ENCODE results near the gene AURKB.

The AURKB gene

DNA sequence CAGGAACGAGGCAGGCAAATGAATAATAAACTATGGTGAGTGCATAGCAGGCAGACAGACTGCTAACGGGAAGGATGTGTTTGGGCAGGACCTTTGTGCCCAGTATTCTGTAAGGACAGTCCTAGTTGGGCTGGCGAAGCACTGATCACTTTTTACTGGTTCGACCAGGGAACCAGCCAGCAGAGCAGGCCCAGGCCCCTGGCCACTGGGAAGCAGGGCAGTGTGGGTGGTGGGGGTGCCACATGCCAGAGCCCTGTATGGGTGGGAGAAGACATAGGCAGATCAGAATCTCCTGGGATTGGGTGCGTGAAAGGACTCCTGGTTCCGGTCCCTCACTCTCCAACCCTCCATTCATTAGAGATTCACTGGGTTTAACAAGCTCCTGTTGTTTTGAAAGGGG is 43.6 kb downstream of the AURKB start:
- H3K36me3 ChIP-seq = peaks cover 7% of the 10 kb centered on the region
- no peaks in the 10 kb centered on the region for H3K9me3 ChIP-seq (ENCODE audit: severe bottlenecking)
- H3K27me3 ChIP-seq (ENCODE audit: insufficient read depth, low read depth, severe bottlenecking) = no peaks in the 10 kb centered on the region
- H3K27ac ChIP-seq = no peak overlapping the region
- no peak overlapping the region for H3K4me3 ChIP-seq (ENCODE audit: low read depth, low read length)
- no peak for DNase-seq
- TF ChIP-seq, protein P1, sequence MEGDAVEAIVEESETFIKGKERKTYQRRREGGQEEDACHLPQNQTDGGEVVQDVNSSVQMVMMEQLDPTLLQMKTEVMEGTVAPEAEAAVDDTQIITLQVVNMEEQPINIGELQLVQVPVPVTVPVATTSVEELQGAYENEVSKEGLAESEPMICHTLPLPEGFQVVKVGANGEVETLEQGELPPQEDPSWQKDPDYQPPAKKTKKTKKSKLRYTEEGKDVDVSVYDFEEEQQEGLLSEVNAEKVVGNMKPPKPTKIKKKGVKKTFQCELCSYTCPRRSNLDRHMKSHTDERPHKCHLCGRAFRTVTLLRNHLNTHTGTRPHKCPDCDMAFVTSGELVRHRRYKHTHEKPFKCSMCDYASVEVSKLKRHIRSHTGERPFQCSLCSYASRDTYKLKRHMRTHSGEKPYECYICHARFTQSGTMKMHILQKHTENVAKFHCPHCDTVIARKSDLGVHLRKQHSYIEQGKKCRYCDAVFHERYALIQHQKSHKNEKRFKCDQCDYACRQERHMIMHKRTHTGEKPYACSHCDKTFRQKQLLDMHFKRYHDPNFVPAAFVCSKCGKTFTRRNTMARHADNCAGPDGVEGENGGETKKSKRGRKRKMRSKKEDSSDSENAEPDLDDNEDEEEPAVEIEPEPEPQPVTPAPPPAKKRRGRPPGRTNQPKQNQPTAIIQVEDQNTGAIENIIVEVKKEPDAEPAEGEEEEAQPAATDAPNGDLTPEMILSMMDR (IDR thresholded peaks at IDR 0.05; ENCODE audit: low read depth, low read length) = no peak

DNA sequence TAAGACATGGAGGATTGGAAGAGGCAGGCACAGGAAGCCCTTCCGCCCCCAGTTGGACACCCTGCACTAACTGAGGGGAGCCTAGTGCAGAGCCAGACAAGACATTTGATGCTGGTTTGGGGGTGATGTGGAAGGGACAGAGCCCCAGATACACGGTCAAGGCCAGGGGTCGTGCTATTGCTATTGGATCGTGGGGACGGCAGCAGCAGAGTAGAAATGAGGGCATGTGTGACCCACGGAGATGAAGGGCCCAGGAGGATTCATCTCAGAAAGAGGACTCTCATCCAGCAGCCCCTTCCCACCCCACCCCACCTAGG is 45.6 kb downstream of the AURKB start:
- TF ChIP-seq, protein P1 (IDR thresholded peaks at IDR 0.05; ENCODE audit: low read depth, low read length) = no peak
- DNase-seq = no peak
- H3K4me3 ChIP-seq (ENCODE audit: low read depth, low read length) = peak overlapping the region; percentile 82
- no peaks in the 10 kb centered on the region for H3K27me3 ChIP-seq (ENCODE audit: insufficient read depth, low read depth, severe bottlenecking)
- peaks cover 21% of the 10 kb centered on the region for H3K36me3 ChIP-seq
- H3K27ac ChIP-seq = peak overlapping the region; percentile 98
- H3K9me3 ChIP-seq (ENCODE audit: severe bottlenecking) = no peaks in the 10 kb centered on the region

DNA sequence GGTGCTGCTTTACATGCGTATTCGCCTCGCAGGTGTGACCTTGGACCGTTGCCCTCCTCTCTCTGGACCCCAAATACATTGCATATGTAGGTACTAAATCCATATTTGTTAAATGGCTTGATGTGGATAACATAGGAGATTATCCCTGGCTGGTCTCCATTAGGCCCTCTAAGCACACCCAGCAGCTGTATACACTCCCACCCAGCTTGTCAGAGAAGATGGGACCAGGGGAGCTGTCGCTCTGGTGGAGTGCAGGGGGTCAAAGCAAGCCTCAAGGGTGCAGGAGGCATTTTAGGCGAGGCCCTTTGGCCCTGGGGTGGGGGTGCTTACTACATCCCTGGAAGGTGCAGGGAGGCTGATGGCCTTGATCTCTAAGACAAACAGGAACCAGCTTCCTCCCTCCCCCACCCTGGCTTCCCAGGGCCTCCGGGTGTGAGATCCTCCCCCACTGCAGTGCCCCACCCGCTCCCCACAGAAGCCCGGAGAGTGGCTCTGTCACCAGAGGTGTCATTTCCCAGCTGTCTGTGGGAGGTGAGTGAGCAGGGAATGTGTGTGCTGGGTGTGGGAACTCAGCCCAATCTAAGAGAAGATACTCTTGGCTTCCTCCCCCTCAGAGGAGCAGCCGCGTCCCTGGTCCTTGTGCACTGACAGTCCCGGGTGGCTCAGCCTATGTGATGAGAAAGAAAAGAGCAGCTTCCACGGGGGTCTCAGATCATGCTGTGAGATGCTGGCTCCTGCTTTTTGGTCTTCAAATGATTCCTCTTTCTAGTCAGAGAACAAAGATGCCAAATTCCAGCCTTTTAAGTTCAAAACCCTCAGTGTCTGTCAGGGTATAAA is 46.2 kb downstream of the AURKB start:
- Histone ChIP-seq H3K9me3 (ENCODE audit: severe bottlenecking) (no peaks in the 10 kb centered on the region), H3K36me3 (peaks cover 27% of the 10 kb centered on the region), H3K4me3 (ENCODE audit: low read depth, low read length) (peak overlapping the region; percentile 82), H3K27ac (peak overlapping the region; percentile 98), H3K27me3 (ENCODE audit: insufficient read depth, low read depth, severe bottlenecking) (no peaks in the 10 kb centered on the region)
- DNase-seq = peak; percentile 88
- TF ChIP-seq, protein P1 (IDR thresholded peaks at IDR 0.05; ENCODE audit: low read depth, low read length) = no peak

DNA sequence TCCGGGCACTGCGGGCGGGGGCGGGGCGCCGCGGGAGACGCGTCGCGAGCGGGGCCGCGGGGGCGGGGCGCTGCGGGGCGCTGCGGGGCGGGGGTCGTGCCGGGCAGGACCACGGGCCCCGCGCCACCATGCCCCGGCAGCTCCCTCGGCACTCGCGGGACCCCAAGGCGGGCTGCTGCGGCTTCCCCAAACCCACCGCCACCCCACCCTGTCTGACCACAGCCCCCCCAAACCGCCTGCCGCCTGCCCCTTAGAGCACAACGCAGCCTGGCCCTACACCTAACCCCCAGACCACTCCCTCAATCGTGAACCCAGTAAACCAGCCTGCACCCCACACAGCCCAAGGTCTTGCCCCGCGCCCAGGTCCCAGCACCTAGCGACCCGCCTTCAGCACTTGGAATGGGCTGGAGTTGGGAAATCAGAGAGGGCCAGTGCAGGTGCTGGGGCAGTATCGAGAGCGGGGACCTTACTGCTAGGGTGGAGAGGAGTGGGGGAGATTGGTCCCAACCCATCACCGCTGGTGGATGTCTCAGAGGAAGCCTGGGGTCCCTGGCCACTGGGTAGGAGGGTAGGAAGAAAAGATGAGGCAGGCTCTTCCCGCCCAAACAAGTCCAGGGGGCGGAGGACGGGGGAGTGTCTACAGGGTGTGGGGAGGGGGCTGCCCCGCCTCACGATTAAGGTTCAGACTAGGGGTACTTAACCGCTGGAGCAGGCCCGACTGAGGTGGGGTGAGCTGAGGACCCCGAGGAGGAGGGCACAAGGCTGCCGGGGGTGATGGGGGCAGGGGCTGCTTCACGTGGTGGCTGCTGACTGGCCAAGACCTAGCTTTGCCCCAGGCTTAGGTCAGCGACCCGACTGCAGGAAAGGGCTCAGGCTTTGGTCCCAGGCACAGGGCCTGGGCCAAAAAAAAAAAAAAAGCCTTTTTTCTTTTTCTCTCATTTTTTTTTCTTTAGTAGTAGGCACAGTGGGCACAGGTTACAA is 47.1 kb downstream of the AURKB start:
- Histone ChIP-seq H3K27me3 (ENCODE audit: insufficient read depth, low read depth, severe bottlenecking) (no peaks in the 10 kb centered on the region), H3K9me3 (ENCODE audit: severe bottlenecking) (no peaks in the 10 kb centered on the region), H3K27ac (peak overlapping the region; percentile 98), H3K4me3 (ENCODE audit: low read depth, low read length) (peak overlapping the region; percentile 82), H3K36me3 (peaks cover 31% of the 10 kb centered on the region)
- peak; percentile 92 for DNase-seq
- TF ChIP-seq, protein P1 (IDR thresholded peaks at IDR 0.05; ENCODE audit: low read depth, low read length) = no peak

DNA sequence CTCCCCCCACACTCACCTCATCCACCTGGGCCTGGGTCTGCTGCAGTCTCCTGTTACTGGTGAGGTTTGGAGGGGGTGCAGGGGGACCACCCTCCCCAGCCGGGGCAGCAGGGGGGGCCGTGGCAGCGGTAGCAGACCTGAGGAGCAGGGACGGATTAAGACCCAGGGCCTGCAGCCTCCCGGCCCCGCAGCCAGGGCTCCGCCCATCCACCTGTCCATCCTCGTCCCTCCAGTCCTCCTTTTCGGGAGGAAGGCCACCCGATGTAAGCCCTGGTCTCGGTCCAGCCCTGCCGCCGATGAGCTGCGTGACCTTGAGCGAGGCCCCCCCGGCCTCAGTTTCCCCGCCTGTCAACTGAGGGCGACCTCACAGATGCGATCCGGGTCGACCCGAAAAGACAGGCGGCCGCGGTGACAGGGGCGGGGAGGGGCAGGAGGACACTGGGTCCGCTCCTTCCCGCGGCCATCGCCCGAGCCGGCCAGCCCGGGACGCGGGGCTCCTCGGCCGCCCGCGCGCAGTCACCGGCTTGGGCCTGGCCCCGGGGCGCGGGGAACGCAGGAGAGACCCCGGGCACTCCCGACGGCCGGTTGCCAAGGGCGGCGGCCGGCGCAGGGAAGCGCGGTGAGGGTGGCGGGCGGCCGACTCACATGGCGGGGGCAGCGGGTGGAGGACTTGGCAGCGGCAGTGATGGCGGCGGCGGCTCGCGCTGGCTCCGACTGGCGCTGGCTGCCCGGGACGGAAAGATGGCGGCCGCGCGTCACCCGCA is 48.0 kb downstream of the AURKB start, which contains the start of gene VAMP2:
VAMP2 (minus strand) TSS at position 716 of the 764 bp plus-strand sequence; CDS start at position 647, 69 bp downstream.
- DNase-seq = peak; percentile 72
- Histone ChIP-seq H3K27ac (peak within 1 kb of the TSS; percentile 98), H3K36me3 (peaks cover 35% of the 10 kb centered on the region), H3K4me3 (ENCODE audit: low read depth, low read length) (peak within 1 kb of the TSS; percentile 95), H3K27me3 (ENCODE audit: insufficient read depth, low read depth, severe bottlenecking) (no peaks in the 10 kb centered on the region), H3K9me3 (ENCODE audit: severe bottlenecking) (no peaks in the 10 kb centered on the region)
- TF ChIP-seq, protein P1 (IDR thresholded peaks at IDR 0.05; ENCODE audit: low read depth, low read length) = 0 out of 2 replicates have a peak, but pooled peaks have one; percentile 11

All from WERI-Rb-1 (cell line).